Lower leg skin (tissue), 4 donors: ENCODE measurements around the gene CREG1. TPM values are rescaled to one million over a fixed set of nuclear protein-coding genes. Genes with fewer than 3 reads are reported as not detected.

Source experiments
- DNase-seq, 2 donors: peaks; one replicate each; pipeline ENCODE4 v3.0.0-alpha.2; 2019; ENCODE audit warnings: low spot score in 2 of 2
- H3K4me3 ChIP-seq: fragments of 200-600 bp; sonication (generic); 2 replicates; pipeline ENCODE4 v1.5.1; 2017; ENCODE audit warnings: mild to moderate bottlenecking, low read depth; ENCODE audit not compliant: poor library complexity, severe bottlenecking
- CTCF ChIP-seq, 3 donors: fragments of 450-650 bp; IDR thresholded peaks; one replicate each; pipeline ENCODE4 v1.5.1; 2016; ENCODE audit warnings: antibody characterized with exemption in 3 of 3, mild to moderate bottlenecking in 3 of 3, moderate library complexity in 2 of 3
- POLR2A ChIP-seq, 2 donors: fragments of 450-650 bp; IDR thresholded peaks; one replicate each; pipeline ENCODE4 v1.6.1; 2016 to 2017; ENCODE audit warnings: antibody characterized with exemption in 2 of 2, mild to moderate bottlenecking in 1 of 2, moderate library complexity in 1 of 2
- WGBS, 2 donors: methylation state at CpG; one replicate each; pipeline ENCODE4 v1.1.5; 2018; 5-methylcytosine and 5-hydroxymethylcytosine counted together
- intact Hi-C: fragments of 100-400 bp; cut with DNase I; formaldehyde crosslinking; loops from one replicate; pipeline ENCODE4 v1.15.0; 2023; ENCODE audit warnings: low total_unique reads
- total RNA-seq, 4 donors: library from RNA; depleted of rRNA; stranded (reverse); fragments of >200 nt; gene quantifications; one replicate each; pipeline ENCODE4 v1.1.0, GENCODE V29; 2016

Gene CREG1
- total RNA-seq, 4 donors from 2014 or later, result 196 to 467 (median 339) TPM

GRCh38 chr1:167524651-167525050 is 28.9 kb downstream of the CREG1 start:
- 83 to 88% methylated on average over 9 of the region's 9 CpGs for WGBS, 2 donors
- H3K4me3 ChIP-seq, result no peak overlapping the region
- TF ChIP-seq CTCF (IDR thresholded peaks at IDR 0.05), result no peak
- TF ChIP-seq POLR2A (IDR thresholded peaks at IDR 0.05), result no peak
- intact Hi-C loops, result loop anchor here (10.0 kb wide), 1 partner anchor 460 kb away; no protein-coding TSS in a partner anchor
- DNase-seq, result no peak

GRCh38 chr1:167522246-167522645 is 31.3 kb downstream of the CREG1 start:
- H3K4me3 ChIP-seq, result no peak overlapping the region
- no peak for TF ChIP-seq CTCF (IDR thresholded peaks at IDR 0.05)
- intact Hi-C loops, result loop anchor here (10.0 kb wide), 1 partner anchor 457 kb away; no protein-coding TSS in a partner anchor
- DNase-seq, result no peak
- WGBS, 2 donors, result 94 to 96% methylated on average over 5 of the region's 5 CpGs

- TF ChIP-seq POLR2A (IDR thresholded peaks at IDR 0.05), result no peak
- TF ChIP-seq CTCF (IDR thresholded peaks at IDR 0.05), result no peak
- DNase-seq, result no peak
- H3K4me3 ChIP-seq, result no peak overlapping the region
- intact Hi-C loops, result loop anchor here (10.0 kb wide), 1 partner anchor 456 kb away; no protein-coding TSS in a partner anchor
These were observed 32.8 kb downstream of the CREG1 start for GRCh38 chr1:167520711-167521206.

- TF ChIP-seq CTCF (IDR thresholded peaks at IDR 0.05) (no peak), POLR2A (IDR thresholded peaks at IDR 0.05) (no peak)
- DNase-seq, result no peak
- no peak within 1 kb of the TSS for H3K4me3 ChIP-seq
- intact Hi-C loops, result no loop called here
- 84 to 86% methylated on average over 14 of the region's 14 CpGs for WGBS, 2 donors
These were observed 35.2 kb downstream of the CREG1 start, which contains the start of gene CD247 for GRCh38 chr1:167518331-167518700. Gene CD247, minus strand, starts transcription at chr1:167518529. Its CDS starts 64 bp downstream, at chr1:167518465.

GRCh38 chr1:167517535-167518330 is 35.8 kb downstream of the CREG1 start:
- WGBS, 2 donors, result 84 to 87% methylated on average over 30 of the region's 30 CpGs
- TF ChIP-seq POLR2A (IDR thresholded peaks at IDR 0.05) (no peak), CTCF (IDR thresholded peaks at IDR 0.05) (no peak)
- H3K4me3 ChIP-seq, result no peak overlapping the region
- intact Hi-C loops, result no loop called here
- no peak for DNase-seq
